Loucy (cell line): ENCODE measurements around the gene DISP3.

ENCODE experiments used
- EZH2phosphoT487 ChIP-seq: fragments of 200-600 bp; IDR thresholded peaks from 2 replicates; pipeline ENCODE4 v1.6.1; 2018; ENCODE audit warnings: antibody characterized with exemption, mild to moderate bottlenecking, moderate library complexity, borderline replicate concordance
- TF ChIP-seq, protein P1 (sequence below): fragments of 200-600 bp; sonication (generic); conservative IDR thresholded peaks from 2 replicates; pipeline ENCODE4 v1.5.1; 2014; ENCODE audit warnings: mild to moderate bottlenecking, antibody characterized with exemption, low read length

DNA sequence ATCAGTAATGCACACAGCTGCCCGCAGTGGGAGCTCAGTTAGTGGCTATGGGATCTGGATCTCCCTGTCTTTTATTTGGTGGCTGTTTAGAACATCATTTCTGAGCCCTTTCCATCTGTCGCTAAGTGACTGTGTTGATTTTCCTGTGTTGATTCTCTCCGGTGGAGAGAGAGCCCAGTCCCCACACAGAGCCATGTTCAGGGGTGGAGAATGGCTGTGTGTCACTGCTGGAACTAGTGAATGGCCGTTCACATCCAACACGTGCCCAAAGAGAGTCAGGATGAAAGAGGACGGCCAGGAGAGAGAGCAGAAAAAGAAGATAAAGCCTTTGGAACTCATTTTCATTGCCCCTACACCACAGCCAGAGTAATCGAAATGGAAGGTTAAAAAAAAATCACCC is 99.0 kb downstream of the DISP3 start:
- TF ChIP-seq, protein P1, sequence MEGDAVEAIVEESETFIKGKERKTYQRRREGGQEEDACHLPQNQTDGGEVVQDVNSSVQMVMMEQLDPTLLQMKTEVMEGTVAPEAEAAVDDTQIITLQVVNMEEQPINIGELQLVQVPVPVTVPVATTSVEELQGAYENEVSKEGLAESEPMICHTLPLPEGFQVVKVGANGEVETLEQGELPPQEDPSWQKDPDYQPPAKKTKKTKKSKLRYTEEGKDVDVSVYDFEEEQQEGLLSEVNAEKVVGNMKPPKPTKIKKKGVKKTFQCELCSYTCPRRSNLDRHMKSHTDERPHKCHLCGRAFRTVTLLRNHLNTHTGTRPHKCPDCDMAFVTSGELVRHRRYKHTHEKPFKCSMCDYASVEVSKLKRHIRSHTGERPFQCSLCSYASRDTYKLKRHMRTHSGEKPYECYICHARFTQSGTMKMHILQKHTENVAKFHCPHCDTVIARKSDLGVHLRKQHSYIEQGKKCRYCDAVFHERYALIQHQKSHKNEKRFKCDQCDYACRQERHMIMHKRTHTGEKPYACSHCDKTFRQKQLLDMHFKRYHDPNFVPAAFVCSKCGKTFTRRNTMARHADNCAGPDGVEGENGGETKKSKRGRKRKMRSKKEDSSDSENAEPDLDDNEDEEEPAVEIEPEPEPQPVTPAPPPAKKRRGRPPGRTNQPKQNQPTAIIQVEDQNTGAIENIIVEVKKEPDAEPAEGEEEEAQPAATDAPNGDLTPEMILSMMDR = no peak
- TF ChIP-seq EZH2phosphoT487 = no peak
